Urothelium cell line (cell line): ENCODE measurements around the gene CNTNAP2.
"Not testable (repeated sequence)": the region's sequence is repeated elsewhere in the genome, so short reads cannot be mapped to it uniquely, and the experiment has no call there.

ENCODE experiments used
- DNase-seq: peaks from one replicate; pipeline ENCODE4 v3.0.0; 2011; ENCODE audit warnings: low spot score, mixed read lengths
- FAIRE-seq: peaks from 2 replicates; lab custom pipeline; 2011; peaks lifted over from hg19 to GRCh38; lab: Jason Lieb, UNC

Gene CNTNAP2

DNA sequence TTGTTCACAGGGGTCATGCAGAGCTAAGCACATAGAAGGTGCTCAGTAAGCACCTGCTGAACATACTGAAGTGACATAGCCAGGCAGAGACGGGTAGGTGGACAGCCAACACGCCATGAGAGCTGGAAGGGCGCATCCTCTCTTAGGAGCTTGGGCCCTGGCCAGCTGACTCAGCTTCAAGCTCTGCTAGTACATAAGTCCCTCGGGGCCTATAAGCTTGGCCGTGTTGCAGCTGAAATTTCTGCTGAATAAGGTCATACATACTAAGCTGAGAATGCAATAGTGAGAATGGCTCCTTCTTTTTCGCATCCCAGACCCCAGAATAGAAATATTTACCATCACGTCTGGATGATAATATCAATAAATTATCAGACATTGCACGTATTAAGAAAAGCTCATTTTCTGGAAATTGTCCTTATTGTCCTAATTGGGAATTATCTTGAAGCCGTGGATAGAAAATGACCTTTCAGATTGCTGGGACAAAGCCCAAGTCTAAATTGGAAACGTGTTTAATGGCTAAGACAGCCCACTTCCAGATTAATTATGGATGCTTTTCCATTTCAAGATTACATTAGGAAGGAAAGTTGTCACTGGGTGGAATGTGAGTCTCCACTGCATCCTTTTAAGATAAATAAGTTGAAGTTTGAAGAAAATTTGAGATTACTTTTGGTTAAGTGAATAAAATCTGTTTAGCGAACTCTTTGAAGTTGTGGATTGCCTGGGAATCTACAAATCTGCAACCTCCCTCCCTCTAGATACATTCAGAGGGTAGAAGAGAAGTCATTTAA is 2186.9 kb downstream of the CNTNAP2 start:
- no peak for FAIRE-seq
- DNase-seq = peak; percentile 47

DNA sequence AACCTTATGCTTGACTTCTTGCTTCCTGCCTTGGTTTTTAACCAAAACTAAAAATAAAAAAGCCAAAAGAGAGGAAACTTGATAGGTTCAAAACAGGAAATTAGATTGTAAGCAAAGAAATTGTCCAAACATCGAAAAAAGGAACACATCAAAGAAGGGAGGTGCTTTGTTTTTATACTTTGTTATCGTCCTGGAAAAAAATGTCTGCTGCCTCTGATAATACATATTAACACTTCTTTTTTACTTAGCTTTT is 2187.4 kb downstream of the CNTNAP2 start:
- DNase-seq (no peak), FAIRE-seq (no peak)

DNA sequence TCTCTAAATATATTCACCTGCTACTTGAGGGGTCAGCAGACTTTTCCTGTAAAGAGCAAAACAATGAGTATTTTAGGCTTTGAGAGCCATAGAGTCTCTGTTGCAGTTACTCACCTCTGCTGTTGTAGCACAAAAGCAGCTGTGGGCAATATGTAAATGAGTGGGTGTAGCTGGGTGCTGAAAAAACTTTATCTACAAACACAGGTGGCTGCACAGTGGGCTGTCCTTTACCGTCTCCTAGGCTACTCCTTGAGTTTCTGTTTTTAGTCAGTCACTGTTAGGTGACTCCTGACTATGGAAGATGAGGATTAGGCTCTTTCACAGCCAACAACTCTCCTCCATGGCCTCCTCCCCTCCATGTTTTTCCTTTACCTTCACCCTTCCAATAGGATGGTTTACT is 2187.9 kb downstream of the CNTNAP2 start:
- FAIRE-seq = no peak
- DNase-seq = no peak

DNA sequence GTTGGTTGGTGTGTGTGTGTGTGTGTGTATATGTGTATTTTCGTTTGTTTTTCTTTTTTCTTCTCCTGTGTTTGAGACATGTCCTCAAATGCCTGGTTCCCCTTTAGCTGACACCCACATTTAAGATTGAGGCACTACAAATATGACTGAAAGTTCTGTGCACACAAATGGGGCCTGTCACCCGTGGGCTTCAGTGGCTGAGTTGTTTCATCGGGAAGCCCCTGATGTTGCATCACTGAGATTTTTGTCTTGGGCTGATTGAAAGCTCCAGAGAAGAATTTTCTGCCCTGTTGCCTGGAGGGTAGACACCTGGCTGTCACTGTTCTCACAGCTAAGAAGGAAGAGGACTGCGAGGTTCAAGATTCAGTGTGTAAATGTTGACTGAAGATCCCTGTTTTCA is 2190.2 kb downstream of the CNTNAP2 start:
- no peak for FAIRE-seq

DNA sequence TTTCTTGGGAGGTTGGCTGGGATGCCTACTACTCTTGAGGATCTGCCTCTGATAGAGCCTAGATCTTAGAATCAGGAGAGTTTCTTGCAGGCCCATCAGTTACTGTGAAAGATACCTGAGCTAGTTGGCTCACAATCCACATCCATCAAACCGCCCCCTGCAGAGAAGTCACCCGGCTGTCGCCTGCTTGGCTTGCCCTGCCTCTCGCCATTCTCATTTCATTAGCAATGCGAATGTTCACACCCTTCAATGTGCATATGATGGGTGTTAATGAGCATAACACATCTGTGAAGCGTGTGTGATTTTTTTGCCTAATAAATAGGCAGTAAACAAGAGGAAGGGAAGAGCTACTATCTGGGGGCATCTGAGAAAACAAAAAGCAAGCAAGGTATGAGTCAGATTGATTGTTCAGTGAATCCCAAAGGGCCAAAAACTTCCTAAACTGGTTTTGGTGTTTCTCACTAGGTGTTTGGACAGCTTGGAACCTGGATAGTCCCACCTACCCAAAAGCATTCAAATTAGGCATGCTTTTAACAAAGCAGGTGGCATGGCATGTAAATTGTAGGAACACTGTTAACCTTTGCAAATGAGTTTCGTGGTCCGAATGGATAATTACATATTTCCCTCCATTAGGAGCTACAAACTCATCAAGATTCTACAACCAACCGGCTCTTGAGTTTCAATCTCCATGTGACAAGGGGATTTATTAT is 2201.7 kb downstream of the CNTNAP2 start:
- FAIRE-seq = no peak
- DNase-seq = no peak

More for the DNA sequence above, 2190.2 kb downstream of the CNTNAP2 start:
- DNase-seq = no peak

DNA sequence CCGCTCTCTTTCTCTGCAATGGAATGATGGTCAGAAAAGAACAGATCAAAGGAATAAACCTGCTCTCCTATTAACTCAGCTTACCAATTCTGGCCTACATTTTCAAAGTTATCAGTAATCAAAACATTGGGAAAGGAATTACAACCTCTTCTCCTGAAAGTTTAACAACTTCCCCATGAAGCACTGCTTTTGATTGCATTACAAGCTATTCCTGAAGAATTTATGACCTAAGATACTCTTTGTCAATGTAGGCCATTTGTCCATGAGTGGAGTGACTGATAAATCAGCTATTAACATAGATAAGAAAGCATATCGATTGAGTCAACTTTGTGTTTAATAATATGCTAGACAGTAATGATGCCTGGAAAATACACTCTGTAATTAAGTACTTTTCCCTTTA is 2202.2 kb downstream of the CNTNAP2 start:
- no peak for FAIRE-seq

DNA sequence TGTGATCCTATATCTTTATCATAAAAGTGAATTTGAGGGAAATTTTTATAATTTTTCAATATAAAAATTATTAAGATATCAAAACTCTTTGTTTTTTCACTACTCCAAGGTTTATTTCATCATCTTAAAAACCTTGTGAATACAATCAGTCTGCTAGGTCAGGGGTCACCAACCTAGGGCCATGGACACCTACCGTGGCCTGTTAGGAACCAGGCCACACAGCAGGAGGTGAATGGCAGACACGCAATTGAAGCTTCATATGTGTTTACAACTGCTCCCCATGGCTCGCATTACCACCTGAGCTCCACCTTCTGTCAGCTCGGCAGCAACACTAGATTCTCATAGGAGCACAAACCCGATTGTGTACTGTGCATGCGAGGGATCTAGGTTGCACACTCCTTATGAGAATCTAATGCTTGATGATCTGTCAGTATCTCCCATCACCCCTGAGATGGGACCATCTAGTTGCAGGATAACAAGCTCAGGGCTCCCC is 2202.8 kb downstream of the CNTNAP2 start:
- FAIRE-seq (no peak), DNase-seq (no peak)

More for the DNA sequence above, 2202.2 kb downstream of the CNTNAP2 start:
- no peak for DNase-seq

DNA sequence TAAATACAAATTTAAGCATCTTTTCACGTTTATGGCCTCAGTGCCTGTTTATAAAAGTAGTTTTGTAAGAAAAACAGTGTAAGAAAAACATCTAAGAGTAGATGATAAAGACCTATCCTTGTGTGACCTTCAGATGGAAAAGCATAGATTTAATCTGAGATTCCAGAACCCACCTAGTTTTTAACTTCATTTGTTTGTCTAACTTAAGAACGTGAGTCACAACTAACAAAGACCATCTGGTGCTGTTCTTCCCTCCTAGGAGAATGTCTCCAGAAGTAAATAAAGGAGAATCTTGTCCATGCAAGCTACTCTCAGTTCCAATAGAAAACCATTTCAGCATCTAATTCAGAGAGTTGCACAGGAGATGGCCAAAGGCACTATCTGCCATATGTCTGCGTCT is 2208.6 kb downstream of the CNTNAP2 start:
- FAIRE-seq (no peak), DNase-seq (no peak)

DNA sequence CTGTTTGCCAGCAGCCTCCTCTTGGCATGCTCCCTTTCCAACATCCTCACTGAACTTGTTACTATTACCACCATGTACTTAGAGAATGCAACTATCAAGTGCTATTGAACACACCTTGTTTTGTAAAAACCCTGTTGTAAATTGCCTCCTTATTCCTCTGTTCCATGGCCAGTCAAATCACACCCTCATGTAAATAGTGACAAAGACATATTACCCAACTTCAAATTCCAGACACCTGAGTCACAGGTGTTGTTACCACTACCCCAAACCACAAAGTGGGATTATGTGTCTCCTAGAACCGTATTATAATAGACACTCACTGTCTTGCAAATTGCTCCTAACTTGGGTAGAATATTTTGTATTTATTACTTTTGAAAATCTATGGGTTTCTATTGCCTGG is 2210.8 kb downstream of the CNTNAP2 start:
- FAIRE-seq = no peak
- peak; percentile 32 for DNase-seq

DNA sequence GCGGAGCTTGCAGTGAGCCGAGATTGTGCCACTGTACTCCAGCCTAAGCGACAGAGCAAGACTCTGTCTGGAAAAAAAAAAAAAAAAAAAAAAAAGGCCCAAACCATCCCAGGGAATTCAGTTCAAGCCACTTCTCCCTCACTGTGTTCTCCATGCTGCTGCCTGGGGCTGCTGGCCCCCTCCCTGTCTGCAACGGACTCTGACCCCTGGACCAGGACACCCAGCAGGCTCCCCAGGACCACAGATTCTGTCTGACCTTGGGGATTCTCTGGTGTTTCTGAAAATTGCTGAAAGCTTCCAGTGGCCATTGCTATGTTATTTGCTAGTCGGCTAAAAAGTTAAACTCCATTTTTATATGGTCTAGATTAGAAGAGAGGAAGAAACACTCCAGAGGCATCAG is 2212.3 kb downstream of the CNTNAP2 start:
- DNase-seq (no peak), FAIRE-seq (no peak)

DNA sequence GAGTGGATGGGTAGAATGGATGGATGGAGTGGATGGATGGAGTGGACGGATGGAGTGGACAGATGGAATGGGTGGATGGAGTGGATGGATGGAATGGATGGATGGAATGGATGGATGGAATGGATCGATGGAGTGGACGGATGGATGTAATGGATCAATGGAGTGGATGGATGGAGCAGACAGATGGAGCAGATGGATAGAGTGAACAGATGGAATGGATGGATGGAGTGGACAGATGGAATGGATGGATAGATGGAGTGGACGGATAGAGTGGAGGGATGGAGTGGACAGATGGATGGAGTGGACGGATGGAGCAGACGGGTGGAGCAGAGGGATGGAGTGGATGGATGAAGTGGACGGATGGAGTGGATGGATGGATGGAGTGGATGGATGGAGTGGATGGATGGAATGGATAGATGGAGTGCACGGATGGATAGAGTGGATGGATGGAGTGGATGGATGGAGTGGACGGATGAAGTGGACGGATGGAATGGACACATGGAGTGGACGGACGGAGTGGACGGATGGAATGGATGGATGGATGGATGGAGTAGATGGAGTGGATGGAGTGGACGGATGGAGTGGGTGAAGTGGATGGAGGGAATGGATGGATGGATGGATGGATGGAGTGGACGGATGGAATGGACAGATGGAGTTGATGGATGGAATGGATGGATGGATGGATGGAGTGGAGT is 2213.7 kb downstream of the CNTNAP2 start:
- no peak for FAIRE-seq
- DNase-seq = no peak

DNA sequence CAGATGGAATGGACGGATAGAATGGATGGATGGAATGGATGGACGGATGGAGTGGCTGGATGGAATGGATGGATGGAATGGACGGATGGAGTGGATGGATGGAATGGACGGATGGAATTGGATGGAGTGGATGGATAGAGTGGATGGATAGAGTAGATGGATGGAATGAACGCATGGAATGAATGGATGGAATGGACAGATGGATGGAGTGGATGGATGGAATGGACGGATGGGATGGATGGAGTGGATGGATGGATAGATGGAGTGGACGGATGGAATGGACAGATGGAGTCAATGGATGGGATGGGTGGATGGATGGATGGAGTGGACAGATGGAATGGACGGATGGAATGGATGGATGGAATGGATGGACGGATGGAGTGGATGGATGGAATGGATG is 2214.2 kb downstream of the CNTNAP2 start:
- no peak for DNase-seq
- FAIRE-seq = no peak

DNA sequence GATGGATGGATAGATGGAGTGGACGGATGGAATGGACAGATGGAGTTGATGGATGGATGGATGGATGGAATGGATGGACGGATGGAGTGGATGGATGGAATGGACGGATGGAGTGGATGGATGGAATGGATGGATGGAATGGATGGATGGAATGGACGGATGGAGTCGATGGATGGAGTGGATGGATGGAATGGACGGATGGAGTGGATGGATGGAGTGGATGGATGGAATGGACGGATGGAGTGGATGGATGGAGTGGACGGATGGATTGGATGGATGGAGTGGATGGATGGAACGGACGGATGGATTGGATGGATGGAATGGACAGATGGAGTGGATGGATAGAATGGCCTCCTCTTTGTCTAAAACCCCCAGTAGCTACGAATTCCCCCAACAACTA is 2214.9 kb downstream of the CNTNAP2 start:
- FAIRE-seq = peak; percentile 94

DNA sequence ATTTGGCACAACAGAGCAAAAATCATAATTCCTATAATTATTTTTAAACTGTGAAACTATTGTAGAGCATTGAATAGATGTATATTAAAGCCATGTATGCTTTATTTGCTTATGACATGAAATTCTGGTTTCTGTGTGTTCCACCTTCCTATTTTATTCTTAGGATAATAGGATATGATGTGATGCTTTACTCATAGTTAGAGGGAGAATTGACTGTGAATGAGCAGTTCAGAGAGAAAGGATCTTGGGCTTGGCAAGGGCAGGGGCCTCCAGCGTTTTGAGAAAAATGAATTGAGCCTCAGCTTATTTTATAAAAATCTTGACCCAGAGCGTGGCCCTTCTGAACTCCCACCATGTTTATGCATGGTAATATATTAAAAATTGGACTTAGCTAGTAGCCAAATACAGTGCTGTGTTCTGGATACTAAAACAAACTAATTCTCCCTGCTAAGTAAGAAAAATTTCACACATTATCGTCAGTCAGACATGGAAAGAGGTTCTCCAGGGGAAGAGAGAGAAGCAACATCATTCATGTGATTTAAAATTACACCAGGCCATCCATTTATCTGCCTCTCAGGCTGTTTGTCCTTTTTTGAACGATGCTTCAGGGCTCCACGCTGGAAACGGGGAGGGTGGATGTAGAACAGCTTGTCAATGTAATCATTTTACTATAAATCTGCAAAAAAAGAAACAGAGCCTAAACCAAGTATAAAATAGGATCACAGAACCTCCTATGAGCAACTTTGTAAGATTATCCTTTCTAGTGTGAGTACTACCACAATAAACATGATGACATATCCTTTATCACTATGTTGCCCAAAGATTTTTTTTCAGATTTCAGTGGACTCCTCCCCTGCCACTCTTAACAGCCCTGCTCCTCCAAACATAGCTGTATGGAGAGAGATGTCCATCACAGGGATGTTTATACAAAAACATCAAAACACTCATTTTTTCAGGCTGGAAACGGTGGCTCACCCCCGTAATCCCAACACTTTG is 2215.9 kb downstream of the CNTNAP2 start:
- FAIRE-seq (no peak), DNase-seq (no peak)

More for the DNA sequence above, 2214.9 kb downstream of the CNTNAP2 start:
- not testable (repeated sequence) for DNase-seq

DNA sequence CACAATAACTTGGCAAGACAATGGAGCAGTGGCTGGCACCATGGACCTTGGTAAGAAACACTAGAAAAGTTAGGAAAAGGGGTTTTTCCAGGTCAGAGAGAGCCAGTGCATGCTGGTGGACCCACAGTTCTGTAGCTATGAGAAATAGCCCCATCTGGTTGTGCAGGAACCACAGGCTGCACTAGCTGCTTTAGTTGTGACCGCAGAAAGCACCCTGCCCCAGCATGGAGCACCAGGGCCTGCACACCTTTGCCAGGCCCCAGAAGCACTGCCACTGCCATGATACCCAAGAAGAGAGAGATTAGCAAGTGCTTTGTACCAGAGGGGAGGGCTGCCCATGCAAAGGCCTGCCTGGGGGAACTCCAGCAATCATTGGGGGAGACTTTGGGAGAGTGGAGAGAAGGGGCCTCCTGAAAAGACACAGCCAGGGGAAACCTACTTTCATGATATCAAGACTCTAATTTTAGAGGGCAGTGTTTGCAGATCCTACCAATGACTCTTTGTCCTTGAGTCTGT is 2217.9 kb downstream of the CNTNAP2 start:
- FAIRE-seq (no peak), DNase-seq (no peak)

DNA sequence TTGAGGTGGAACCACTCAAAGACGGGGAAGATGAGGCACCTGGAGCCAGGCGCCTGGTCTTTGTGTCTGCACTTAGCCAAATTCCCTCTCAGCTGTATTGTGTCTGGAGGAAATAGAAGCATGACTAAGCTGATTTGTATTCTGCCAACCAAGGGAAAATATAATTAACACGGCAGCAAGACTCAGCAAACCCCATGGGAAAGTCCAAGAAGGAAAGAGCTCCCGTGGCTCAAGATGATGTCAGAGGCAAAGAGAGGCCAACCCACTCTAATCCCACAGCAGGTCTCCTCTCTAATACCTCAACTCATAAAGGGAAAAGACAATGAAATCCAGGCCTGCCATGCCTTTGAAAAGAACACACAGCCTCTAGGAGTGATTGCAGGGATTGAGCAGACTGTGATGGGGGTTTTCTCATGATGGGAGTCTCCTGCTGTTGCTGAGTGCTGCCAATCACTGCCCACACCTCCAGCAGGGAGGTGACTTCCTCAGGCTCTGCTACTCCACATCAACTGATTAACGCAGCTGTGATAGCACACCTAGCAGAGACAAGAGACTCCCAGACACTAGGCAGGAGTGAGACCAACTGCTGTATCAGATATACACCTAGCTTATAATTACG is 2218.5 kb downstream of the CNTNAP2 start:
- DNase-seq = peak; percentile 27
- no peak for FAIRE-seq

DNA sequence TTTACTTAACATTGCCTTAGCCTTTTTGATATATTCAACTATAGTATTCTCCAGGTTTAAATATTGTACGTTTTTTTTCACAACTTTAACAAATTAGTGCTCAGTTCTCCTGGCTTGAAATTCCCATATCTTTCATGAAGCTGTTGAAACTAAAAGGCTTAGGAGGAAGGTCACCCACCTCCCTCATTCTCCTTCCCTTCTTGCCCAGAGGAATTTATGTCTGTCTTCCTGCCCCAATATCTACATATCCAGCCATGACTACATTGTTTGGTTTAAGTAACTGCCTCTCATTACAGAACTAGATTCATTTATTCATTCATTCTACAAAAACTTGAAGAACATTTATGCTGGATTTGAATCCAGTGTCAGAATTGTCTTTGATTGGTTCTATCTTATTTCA is 2219.2 kb downstream of the CNTNAP2 start:
- no peak for DNase-seq
- no peak for FAIRE-seq

DNA sequence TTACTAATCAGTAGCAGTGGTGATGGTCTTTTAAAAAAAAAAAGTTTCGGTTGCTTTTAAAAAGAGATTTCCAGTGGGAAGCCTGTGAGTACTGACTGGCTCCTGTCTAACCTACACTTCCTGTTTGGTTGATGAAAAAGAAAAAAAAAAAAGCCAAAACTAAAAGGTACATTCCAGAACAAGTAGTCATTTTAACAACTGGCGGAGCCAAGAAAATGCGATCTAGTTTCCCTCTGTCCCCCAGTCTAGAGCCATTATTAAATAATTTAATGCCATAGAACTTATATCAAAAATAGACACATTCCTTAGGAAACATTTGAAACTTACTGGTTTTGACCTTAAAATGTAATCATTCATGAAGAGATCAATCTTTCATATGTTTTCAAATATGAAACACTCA is 2219.8 kb downstream of the CNTNAP2 start:
- FAIRE-seq (no peak), DNase-seq (peak; percentile 5)

DNA sequence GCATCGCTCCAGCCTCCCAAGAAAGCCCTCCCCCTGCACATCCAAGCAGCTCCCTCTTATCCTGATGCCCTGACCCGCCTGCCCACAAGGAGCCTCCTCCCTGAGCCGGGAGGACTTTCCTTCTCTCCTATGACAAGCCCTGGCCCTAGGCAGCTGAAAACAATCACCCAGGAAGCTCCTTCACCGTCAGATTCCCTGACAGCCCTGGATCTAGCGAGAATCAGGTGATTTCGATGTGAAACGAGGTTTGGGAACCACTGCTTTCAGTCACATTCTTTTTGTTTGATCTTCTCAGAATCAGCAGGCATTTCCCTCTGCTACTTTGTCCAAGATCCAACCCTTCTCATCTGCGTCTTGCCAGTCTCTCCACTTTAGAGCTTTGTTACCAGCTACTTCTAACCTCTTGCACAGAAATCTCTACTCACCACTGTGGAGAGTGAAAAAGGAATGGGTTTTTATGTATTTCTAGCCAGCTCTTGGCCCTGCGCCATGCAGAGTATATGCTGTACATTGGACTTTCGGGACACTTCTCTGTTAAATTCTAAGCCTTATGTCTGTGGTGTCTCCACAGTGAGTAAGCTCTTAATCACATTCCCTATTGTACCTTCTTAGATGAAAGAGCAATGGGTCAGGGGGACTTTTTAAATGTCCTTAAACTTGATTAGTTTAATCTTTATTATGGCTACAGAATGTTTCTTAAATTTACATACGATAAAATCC is 2220.8 kb downstream of the CNTNAP2 start:
- no peak for DNase-seq

More for the DNA sequence above, 2220.8 kb downstream of the CNTNAP2 start:
- no peak for FAIRE-seq
